Sigmoid colon (tissue), 7 donors: ENCODE results near the gene WDR4. TPM values are rescaled to one million over a fixed set of nuclear protein-coding genes. Genes with fewer than 3 reads are reported as not detected.

Experiments used
- DNase-seq: peaks from one replicate; pipeline ENCODE4 v3.0.0-alpha.2; 2019
- H3K27ac ChIP-seq, 4 donors: fragments of 200-600 bp; sonication (generic); one replicate each; pipeline ENCODE4 v1.5.1; 2016 to 2019; ENCODE audit warnings: mild to moderate bottlenecking in 1 of 4
- H3K27me3 ChIP-seq, 3 donors: fragments of 200-600 bp; sonication (generic); one replicate each; pipeline ENCODE4 v1.5.1; 2019; ENCODE audit warnings: mild to moderate bottlenecking in 1 of 3
- H3K36me3 ChIP-seq, 4 donors: fragments of 200-600 bp; sonication (generic); one replicate each; pipeline ENCODE4 v1.5.1; 2016 to 2019
- H3K4me1 ChIP-seq, 4 donors: fragments of 200-600 bp; sonication (generic); one replicate each; pipeline ENCODE4 v1.5.1; 2017 to 2019
- H3K4me3 ChIP-seq, 4 donors: fragments of 200-600 bp; sonication (generic); one replicate each; pipeline ENCODE4 v1.5.1; 2017 to 2019; ENCODE audit warnings: mild to moderate bottlenecking in 2 of 4, moderate library complexity in 1 of 4
- H3K9me3 ChIP-seq, 4 donors: fragments of 200-600 bp in 3 of 4; sonication (generic) in 3 of 4; one replicate each; pipeline versions ENCODE4 v1.5.1 to v1.6.1; 2013 to 2019
- CTCF ChIP-seq, 4 experiments: fragments of 450-650 bp in 3 of 4; fragments of 200-600 bp in 1 of 4; IDR thresholded peaks; one replicate each; pipeline ENCODE4 v1.5.1; 2016 to 2019; ENCODE audit warnings: antibody characterized with exemption in 4 of 4, mild to moderate bottlenecking in 3 of 4, moderate library complexity in 2 of 4
- EP300 ChIP-seq, 4 donors: sonication (generic); formaldehyde crosslinking; IDR thresholded peaks; one replicate each; pipeline ENCODE4 v1.6.1; 2017; ENCODE audit warnings: antibody characterized with exemption in 4 of 4
- POLR2A ChIP-seq, 2 donors: fragments of 450-650 bp; IDR thresholded peaks; one replicate each; pipeline ENCODE4 v1.6.1; 2016; ENCODE audit warnings: antibody characterized with exemption in 2 of 2, mild to moderate bottlenecking in 2 of 2, moderate library complexity in 2 of 2
- POLR2AphosphoS5 ChIP-seq, 4 donors: sonication (generic); formaldehyde crosslinking; IDR thresholded peaks; one replicate each; pipeline ENCODE4 v1.6.1; 2017; ENCODE audit warnings: antibody characterized with exemption in 4 of 4
- WGBS, 2 donors: extraction: QIAGEN DNeasy Blood & Tissue Kit; methylation state at CpG; one replicate each; pipeline ENCODE4 v1.1.7; 2013; 5-methylcytosine and 5-hydroxymethylcytosine counted together
- intact Hi-C: fragments of 100-400 bp; cut with DNase I; formaldehyde crosslinking; loops from one replicate; pipeline ENCODE4 v1.15.1; 2023
- polyA plus RNA-seq, 3 donors: library from polyadenylated mRNA; stranded (reverse); fragments of 200-250 nt; gene quantifications; one replicate each; pipeline ENCODE4 v1.2.3, GENCODE V29; 2013
- total RNA-seq, 4 donors: library from RNA; depleted of rRNA; stranded (reverse); fragments of >200 nt; gene quantifications; one replicate each; pipeline ENCODE4 v1.1.0, GENCODE V29; 2016
- donor health status: healthy with polysubstance abuse.
- donor health status: Bipolar disorder and iron deficiency.
- donor health status: healthy.

Gene WDR4
- total and polyA plus RNA-seq, 7 donors: 2.8 to 23.5 (median 4.2) TPM

DNA sequence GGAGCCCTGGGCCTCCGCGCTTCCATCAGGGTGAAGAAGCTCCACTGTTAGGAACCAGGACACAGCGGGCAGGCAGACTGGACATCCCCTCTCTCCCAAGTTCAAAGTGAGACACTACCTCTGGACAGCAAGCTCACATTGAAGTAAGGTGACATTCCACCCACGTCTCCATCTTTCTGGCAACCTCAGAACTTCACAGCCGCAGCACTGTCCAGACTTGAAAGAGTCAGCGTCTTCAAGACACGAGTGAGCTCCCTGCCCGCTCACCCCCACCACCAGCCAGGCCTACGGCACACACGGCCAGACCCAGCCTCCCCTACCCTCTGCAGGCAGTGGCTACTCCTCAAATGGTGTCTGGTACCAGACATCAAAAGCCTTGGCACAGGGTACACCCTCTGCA lies 11.1 kb downstream of the WDR4 start:
- Histone ChIP-seq H3K27me3 (no peaks in the 10 kb centered on the region), H3K4me3 (no peak overlapping the region), H3K27ac (no peak overlapping the region), H3K4me1 (no peaks in the 10 kb centered on the region), H3K9me3 (no peaks in the 10 kb centered on the region), H3K36me3 (peaks cover 17 to 68% (median 33%) of the 10 kb centered on the region in 4 donors)
- 95 to 96% methylated on average over 10 of the region's 10 CpGs for WGBS, 2 donors
- TF ChIP-seq CTCF (IDR thresholded peaks at IDR 0.05): no peak
- no peak for TF ChIP-seq EP300 (IDR thresholded peaks at IDR 0.05)
- TF ChIP-seq POLR2AphosphoS5 (IDR thresholded peaks at IDR 0.05): no peak
- no peak for TF ChIP-seq POLR2A (IDR thresholded peaks at IDR 0.05)
- intact Hi-C loops: no loop called here
- no peak for DNase-seq

- no peak for TF ChIP-seq POLR2AphosphoS5 (IDR thresholded peaks at IDR 0.05)
- intact Hi-C loops: no loop called here
- no peaks in the 10 kb centered on the region for H3K4me1 ChIP-seq
- no peaks in the 10 kb centered on the region for H3K9me3 ChIP-seq
- H3K4me3 ChIP-seq: no peak overlapping the region
- DNase-seq: peak; percentile 83
- peaks cover 11 to 60% (median 22%) of the 10 kb centered on the region in 4 donors for H3K36me3 ChIP-seq
- 77 to 84% methylated on average over 8 of the region's 8 CpGs for WGBS, 2 donors
- H3K27me3 ChIP-seq: no peaks in the 10 kb centered on the region
- peak overlapping the region in 2 of 4 donors; percentile 33 to 42 for H3K27ac ChIP-seq
Measured at GRCh38 chr21:42865776-42866160, 13.6 kb downstream of the WDR4 start.

DNA sequence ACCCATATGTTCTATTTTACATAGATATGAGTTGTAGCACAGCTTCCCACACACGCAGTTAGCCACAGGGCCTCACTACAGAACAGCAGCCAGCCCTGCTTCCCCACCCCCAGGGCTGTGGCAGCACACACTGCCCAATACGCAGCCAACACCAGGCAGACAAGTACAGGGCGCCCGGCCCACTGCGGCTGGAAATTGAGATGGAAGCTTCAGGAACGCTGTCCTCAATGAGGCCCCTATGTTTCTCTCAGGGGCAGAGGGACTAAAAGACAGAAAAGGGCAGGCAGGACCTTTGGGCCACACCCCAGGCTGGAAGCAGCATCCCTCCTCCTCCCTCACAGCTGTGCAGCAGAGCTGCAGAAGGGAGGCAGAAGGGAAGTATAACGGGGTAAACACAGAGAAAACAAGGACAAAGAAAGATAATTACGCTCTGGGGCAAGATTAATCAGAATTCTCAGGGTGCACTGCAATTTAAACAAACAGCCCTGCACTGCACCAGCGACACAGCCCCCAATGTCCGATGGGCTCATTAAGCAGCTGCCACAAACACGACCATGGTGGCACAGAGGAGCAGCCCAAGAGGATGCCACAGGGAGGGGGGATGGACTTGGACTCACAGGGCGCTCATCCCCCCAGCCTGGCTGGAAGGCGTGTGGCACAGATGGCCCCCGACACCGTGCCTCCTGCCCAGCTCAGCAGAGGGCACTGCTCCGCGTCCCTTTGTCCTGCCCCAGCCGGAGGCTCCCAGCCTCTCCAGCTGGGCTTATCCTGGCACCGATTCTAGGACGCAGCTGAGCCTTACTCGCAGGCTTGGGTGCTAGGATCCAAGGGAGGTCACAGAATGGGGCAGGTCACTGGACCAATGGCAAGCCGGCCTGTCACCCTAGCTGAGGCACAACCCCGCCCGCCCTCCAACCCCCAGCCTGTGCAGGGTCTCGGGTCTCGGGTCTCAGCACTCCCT lies 14.2 kb downstream of the WDR4 start:
- Histone ChIP-seq H3K4me3 (no peak overlapping the region), H3K36me3 (peaks cover 11 to 57% (median 19%) of the 10 kb centered on the region in 4 donors)

DNA sequence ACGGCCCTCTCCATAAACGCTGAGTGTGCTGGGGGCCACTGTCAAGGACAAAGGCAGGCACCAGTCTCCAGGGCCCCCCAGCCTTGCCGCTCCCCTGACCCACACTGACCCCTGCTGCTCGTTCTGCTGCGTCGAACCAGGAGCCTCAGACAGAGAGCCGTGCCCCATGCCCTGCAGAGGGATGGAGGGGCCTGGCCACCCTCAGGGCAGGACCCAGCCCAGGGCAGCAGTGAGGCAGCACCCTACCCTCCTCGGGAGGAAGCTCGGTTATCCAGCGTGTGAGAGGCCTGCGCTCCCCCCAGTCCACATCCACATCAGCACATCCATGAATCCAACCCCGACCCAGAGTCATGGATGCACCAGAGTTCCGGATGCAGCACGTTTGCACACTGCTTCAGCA lies 15.1 kb downstream of the WDR4 start:
- H3K4me1 ChIP-seq: no peaks in the 10 kb centered on the region
- no peak overlapping the region for H3K27ac ChIP-seq
- TF ChIP-seq POLR2A (IDR thresholded peaks at IDR 0.05): no peak
- no peak for DNase-seq
- H3K36me3 ChIP-seq: peaks cover 11 to 63% (median 25%) of the 10 kb centered on the region in 4 donors
- WGBS, 2 donors: 88 to 89% methylated on average over 14 of the region's 14 CpGs
- no peaks in the 10 kb centered on the region for H3K27me3 ChIP-seq
- no peak overlapping the region for H3K4me3 ChIP-seq
- H3K9me3 ChIP-seq: no peaks in the 10 kb centered on the region
- intact Hi-C loops: no loop called here

More for the DNA sequence above, 14.2 kb downstream of the WDR4 start:
- Histone ChIP-seq H3K4me1 (no peaks in the 10 kb centered on the region), H3K27me3 (no peaks in the 10 kb centered on the region), H3K27ac (no peak overlapping the region), H3K9me3 (no peaks in the 10 kb centered on the region)
- WGBS, 2 donors: 91 to 92% methylated on average over 26 of the region's 26 CpGs
- TF ChIP-seq CTCF (IDR thresholded peaks at IDR 0.05) (no peak), POLR2A (IDR thresholded peaks at IDR 0.05) (no peak), POLR2AphosphoS5 (IDR thresholded peaks at IDR 0.05) (no peak), EP300 (IDR thresholded peaks at IDR 0.05) (no peak)
- DNase-seq: no peak
- intact Hi-C loops: no loop called here

- Histone ChIP-seq H3K4me3 (no peak overlapping the region), H3K9me3 (no peaks in the 10 kb centered on the region), H3K4me1 (no peaks in the 10 kb centered on the region), H3K27ac (no peak overlapping the region), H3K36me3 (peaks cover 11 to 63% (median 24%) of the 10 kb centered on the region in 4 donors), H3K27me3 (no peaks in the 10 kb centered on the region)
- DNase-seq: no peak
- intact Hi-C loops: no loop called here
- WGBS, 2 donors: 82 to 83% methylated on average over 13 of the region's 13 CpGs
- no peak for TF ChIP-seq POLR2A (IDR thresholded peaks at IDR 0.05)
- TF ChIP-seq CTCF (IDR thresholded peaks at IDR 0.05): no peak
- TF ChIP-seq EP300 (IDR thresholded peaks at IDR 0.05): no peak
- TF ChIP-seq POLR2AphosphoS5 (IDR thresholded peaks at IDR 0.05): no peak
Measured at GRCh38 chr21:42863504-42863870, 15.9 kb downstream of the WDR4 start.
